Activated T-helper 2 cell treated with anti-CD3 and anti-CD28 coated beads, Interferon-gamma antibody, Interleukin-2, Interleukin-4, amounts not matched to agents 10 μg/mL and 5 μg/mL and 100 μg/mL, durations not matched to agents 14 hours and 24 hours and 36 hours (primary cell): ENCODE data around the gene PARVA. TPM values are rescaled to one million over a fixed set of nuclear protein-coding genes. Genes with fewer than 3 reads are reported as not detected.
"Not testable (repeated sequence)": the region's sequence is repeated elsewhere in the genome, so short reads cannot be mapped to it uniquely, and the experiment has no call there.

ENCODE experiments used
- DNase-seq: peaks from one replicate; pipeline ENCODE4 v3.0.0; 2021; ENCODE audit warnings: low spot score
- H3K27ac Mint-ChIP-seq: one replicate; pipeline ENCODE4 v1.8.0; 2021; ENCODE audit warnings: mixed read lengths
- H3K27me3 Mint-ChIP-seq: one replicate; pipeline ENCODE4 v1.8.0; 2021; ENCODE audit warnings: low read depth, mixed read lengths
- H3K36me3 Mint-ChIP-seq: one replicate; pipeline ENCODE4 v1.8.0; 2021; ENCODE audit warnings: low read depth, mixed read lengths
- H3K4me1 Mint-ChIP-seq: one replicate; pipeline ENCODE4 v1.8.0; 2021; ENCODE audit warnings: low read depth, mixed read lengths
- H3K4me3 Mint-ChIP-seq: one replicate; pipeline ENCODE4 v1.8.0; 2021; ENCODE audit warnings: low read depth, mild to moderate bottlenecking, moderate library complexity, mixed read lengths
- H3K9me3 Mint-ChIP-seq: one replicate; pipeline ENCODE4 v1.8.0; 2021; ENCODE audit warnings: mixed read lengths
- intact Hi-C: fragments of 100-400 bp; cut with micrococcal nuclease; formaldehyde crosslinking; loops from one replicate; pipeline ENCODE4 v1.15.1; 2023
- total RNA-seq: library from RNA; stranded (reverse); gene quantifications from 2 replicates; pipeline ENCODE4 v1.2.3, GENCODE V29; 2022

Gene PARVA
- total RNA-seq, 1 donor from 2014 or later = not detected

GRCh38 chr11:12516387-12517105 is 139.2 kb downstream of the PARVA start:
- Mint-ChIP-seq H3K4me3 (no peak overlapping the region), H3K4me1 (no peaks in the 10 kb centered on the region), H3K9me3 (no peaks in the 10 kb centered on the region), H3K27ac (no peak overlapping the region), H3K36me3 (no peaks in the 10 kb centered on the region), H3K27me3 (no peaks in the 10 kb centered on the region)
- no peak for DNase-seq
- intact Hi-C loops = no loop called here

- Mint-ChIP-seq H3K36me3 (no peaks in the 10 kb centered on the region), H3K4me1 (no peaks in the 10 kb centered on the region), H3K4me3 (no peak overlapping the region), H3K9me3 (no peaks in the 10 kb centered on the region), H3K27me3 (no peaks in the 10 kb centered on the region), H3K27ac (no peak overlapping the region)
- intact Hi-C loops = no loop called here
- DNase-seq = no peak
Observed at GRCh38 chr11:12517306-12517705, 139.9 kb downstream of the PARVA start.

GRCh38 chr11:12517741-12518140 is 140.4 kb downstream of the PARVA start:
- intact Hi-C loops = no loop called here
- Mint-ChIP-seq H3K4me3 (no peak overlapping the region), H3K36me3 (no peaks in the 10 kb centered on the region), H3K27me3 (no peaks in the 10 kb centered on the region), H3K9me3 (no peaks in the 10 kb centered on the region), H3K4me1 (no peaks in the 10 kb centered on the region), H3K27ac (no peak overlapping the region)
- no peak for DNase-seq

GRCh38 chr11:12518606-12519385 is 141.4 kb downstream of the PARVA start:
- Mint-ChIP-seq H3K4me3 (no peak overlapping the region), H3K27ac (no peak overlapping the region), H3K9me3 (no peaks in the 10 kb centered on the region), H3K36me3 (no peaks in the 10 kb centered on the region), H3K4me1 (no peaks in the 10 kb centered on the region), H3K27me3 (no peaks in the 10 kb centered on the region)
- no peak for DNase-seq
- intact Hi-C loops = no loop called here

GRCh38 chr11:12520054-12520453 is 142.7 kb downstream of the PARVA start:
- Mint-ChIP-seq H3K27ac (no peak overlapping the region), H3K4me1 (no peaks in the 10 kb centered on the region), H3K9me3 (no peaks in the 10 kb centered on the region), H3K4me3 (no peak overlapping the region), H3K36me3 (no peaks in the 10 kb centered on the region), H3K27me3 (no peaks in the 10 kb centered on the region)
- DNase-seq = no peak
- intact Hi-C loops = no loop called here

GRCh38 chr11:12520576-12520975 is 143.2 kb downstream of the PARVA start:
- not testable (repeated sequence) for H3K36me3 Mint-ChIP-seq

GRCh38 chr11:12523180-12523924 is 146.0 kb downstream of the PARVA start:
- intact Hi-C loops = no loop called here
- H3K27me3 Mint-ChIP-seq = no peaks in the 10 kb centered on the region
- no peak overlapping the region for H3K4me3 Mint-ChIP-seq

More at GRCh38 chr11:12520576-12520975, 143.2 kb downstream of the PARVA start:
- H3K27me3 Mint-ChIP-seq, H3K9me3 Mint-ChIP-seq, H3K4me1 Mint-ChIP-seq, intact Hi-C loops, H3K4me3 Mint-ChIP-seq, H3K27ac Mint-ChIP-seq, DNase-seq: not testable (repeated sequence)

GRCh38 chr11:12524865-12525264 is 147.5 kb downstream of the PARVA start:
- DNase-seq = no peak
- H3K4me1 Mint-ChIP-seq = no peaks in the 10 kb centered on the region
- H3K27ac Mint-ChIP-seq = no peak overlapping the region
- no peaks in the 10 kb centered on the region for H3K27me3 Mint-ChIP-seq
- intact Hi-C loops = no loop called here
- H3K9me3 Mint-ChIP-seq = no peaks in the 10 kb centered on the region
- no peaks in the 10 kb centered on the region for H3K36me3 Mint-ChIP-seq
- H3K4me3 Mint-ChIP-seq = no peak overlapping the region

More at GRCh38 chr11:12523180-12523924, 146.0 kb downstream of the PARVA start:
- Mint-ChIP-seq H3K4me1 (no peaks in the 10 kb centered on the region), H3K27ac (no peak overlapping the region), H3K9me3 (no peaks in the 10 kb centered on the region), H3K36me3 (no peaks in the 10 kb centered on the region)
- no peak for DNase-seq

- Mint-ChIP-seq H3K9me3 (no peaks in the 10 kb centered on the region), H3K4me1 (no peaks in the 10 kb centered on the region), H3K36me3 (no peaks in the 10 kb centered on the region), H3K27me3 (peaks cover 2% of the 10 kb centered on the region), H3K27ac (no peak overlapping the region), H3K4me3 (no peak overlapping the region)
- intact Hi-C loops = no loop called here
- no peak for DNase-seq
Observed at GRCh38 chr11:12525466-12526055, 148.2 kb downstream of the PARVA start.

- Mint-ChIP-seq H3K9me3 (no peaks in the 10 kb centered on the region), H3K36me3 (no peaks in the 10 kb centered on the region), H3K27me3 (peaks cover 2% of the 10 kb centered on the region), H3K4me1 (no peaks in the 10 kb centered on the region), H3K27ac (no peak overlapping the region), H3K4me3 (no peak overlapping the region)
- intact Hi-C loops = no loop called here
- DNase-seq = no peak
Observed at GRCh38 chr11:12526789-12527188, 149.4 kb downstream of the PARVA start.

- Mint-ChIP-seq H3K36me3 (no peaks in the 10 kb centered on the region), H3K27ac (no peak overlapping the region), H3K4me3 (no peak overlapping the region), H3K9me3 (no peaks in the 10 kb centered on the region), H3K4me1 (no peaks in the 10 kb centered on the region), H3K27me3 (peaks cover 2% of the 10 kb centered on the region)
- intact Hi-C loops = no loop called here
- no peak for DNase-seq
Observed at GRCh38 chr11:12528487-12528886, 151.1 kb downstream of the PARVA start.

- no peaks in the 10 kb centered on the region for H3K4me1 Mint-ChIP-seq
- DNase-seq = no peak
- no peaks in the 10 kb centered on the region for H3K9me3 Mint-ChIP-seq
- intact Hi-C loops = no loop called here
- H3K27me3 Mint-ChIP-seq = peaks cover 2% of the 10 kb centered on the region
- H3K4me3 Mint-ChIP-seq = no peak overlapping the region
- no peak overlapping the region for H3K27ac Mint-ChIP-seq
- no peaks in the 10 kb centered on the region for H3K36me3 Mint-ChIP-seq
Observed at GRCh38 chr11:12529041-12529440, 151.7 kb downstream of the PARVA start.
